HG02840 (cell line): Measurements from ENCODE around the gene CD200R1L.
A peak's percentile ranks its signal among the peaks of the same experiment; 100 is the strongest.

Experiments used
- ATAC-seq: cut with Tn5 transposase; IDR thresholded peaks from one replicate; pipeline ENCODE4 v1.9.1; 2021; ENCODE audit warnings: mild to moderate bottlenecking, moderate library complexity, moderate number of reproducible peaks; ENCODE audit not compliant: unreplicated experiment, low FRiP score

The CD200R1L gene

GRCh38 chr3:112822064-112823055 is 24.3 kb downstream of the CD200R1L start:
- ATAC-seq = no peak

DNA sequence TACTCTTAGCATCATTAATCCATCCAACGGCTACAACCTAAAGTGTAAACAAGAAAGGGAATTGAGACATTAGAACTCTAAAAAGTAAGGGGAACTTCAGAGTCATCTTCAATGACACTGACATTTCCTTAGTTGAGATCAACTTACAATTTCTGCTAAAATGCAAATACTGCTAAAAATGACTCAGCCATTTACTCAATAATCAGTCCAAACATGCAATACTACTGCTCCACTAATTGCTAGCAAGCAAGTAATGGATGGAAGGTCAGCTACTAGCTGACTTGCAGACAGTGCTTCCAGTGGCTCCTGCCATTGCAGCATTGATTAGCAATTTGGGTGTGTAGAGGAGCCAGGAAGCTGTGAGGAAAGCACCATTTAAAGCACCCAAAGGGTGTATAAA is 28.4 kb downstream of the CD200R1L start:
- ATAC-seq = no peak

GRCh38 chr3:112817797-112818196 is 28.9 kb downstream of the CD200R1L start:
- ATAC-seq = no peak

DNA sequence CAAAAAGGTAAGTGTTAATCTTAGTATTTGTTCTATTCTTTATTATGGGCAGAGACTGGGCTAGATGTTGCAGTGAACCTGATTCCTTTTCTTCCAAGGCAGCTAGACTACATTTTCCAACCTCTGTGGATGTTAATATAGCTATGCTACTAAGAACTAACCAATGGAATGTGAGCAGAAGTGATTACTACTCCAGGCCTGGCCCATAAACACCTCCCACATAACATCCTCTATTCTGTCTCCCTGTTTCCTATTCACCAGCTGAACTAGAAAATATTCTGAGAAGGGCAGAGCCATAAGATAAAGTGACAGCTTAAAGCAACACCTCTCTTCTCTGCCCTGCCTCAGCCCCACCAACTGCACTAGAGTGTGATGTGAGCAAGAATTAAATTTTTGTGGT is 29.4 kb downstream of the CD200R1L start:
- ATAC-seq = no peak

DNA sequence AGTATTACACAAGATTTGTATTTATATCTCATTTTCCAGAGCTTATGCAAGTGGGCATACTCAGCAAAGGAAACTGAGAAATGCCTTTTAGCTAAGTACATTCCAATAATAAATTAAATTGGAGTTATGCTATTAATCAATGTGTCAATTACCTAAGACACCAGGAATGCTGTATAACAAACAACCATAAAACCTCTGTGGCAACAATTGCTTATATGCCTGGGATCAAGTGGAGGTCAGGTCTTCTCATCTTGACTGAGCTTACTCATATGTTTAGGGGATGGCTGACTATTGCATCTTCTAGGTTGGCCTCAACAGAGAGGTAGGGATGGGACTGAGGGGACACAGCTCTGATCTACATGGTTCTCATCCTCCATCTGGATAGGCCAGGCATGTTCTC is 30.7 kb downstream of the CD200R1L start:
- ATAC-seq = no peak

GRCh38 chr3:112814266-112814665 is 32.4 kb downstream of the CD200R1L start:
- no peak for ATAC-seq

- ATAC-seq = peak; percentile 55
These were observed 32.9 kb downstream of the CD200R1L start for GRCh38 chr3:112813723-112814171.

DNA sequence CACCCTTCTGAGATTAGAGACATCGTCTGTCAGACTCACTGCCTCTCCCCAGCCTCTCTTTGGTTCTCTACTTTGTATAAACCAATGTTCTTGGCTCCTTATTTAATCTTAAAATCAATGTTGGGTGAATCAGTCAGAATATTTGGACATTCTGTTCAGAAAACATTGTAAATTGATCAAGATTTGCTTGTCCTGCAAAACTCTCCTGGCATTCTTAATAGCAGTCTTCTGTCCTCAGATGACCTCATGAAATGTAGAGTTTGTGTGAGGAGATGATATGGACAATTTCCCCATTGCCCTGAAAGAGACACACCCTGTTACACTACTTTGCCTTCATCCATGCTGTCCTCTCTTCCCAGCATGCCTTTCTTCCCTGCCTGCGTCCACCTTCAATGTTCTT is 33.6 kb downstream of the CD200R1L start:
- ATAC-seq = no peak

DNA sequence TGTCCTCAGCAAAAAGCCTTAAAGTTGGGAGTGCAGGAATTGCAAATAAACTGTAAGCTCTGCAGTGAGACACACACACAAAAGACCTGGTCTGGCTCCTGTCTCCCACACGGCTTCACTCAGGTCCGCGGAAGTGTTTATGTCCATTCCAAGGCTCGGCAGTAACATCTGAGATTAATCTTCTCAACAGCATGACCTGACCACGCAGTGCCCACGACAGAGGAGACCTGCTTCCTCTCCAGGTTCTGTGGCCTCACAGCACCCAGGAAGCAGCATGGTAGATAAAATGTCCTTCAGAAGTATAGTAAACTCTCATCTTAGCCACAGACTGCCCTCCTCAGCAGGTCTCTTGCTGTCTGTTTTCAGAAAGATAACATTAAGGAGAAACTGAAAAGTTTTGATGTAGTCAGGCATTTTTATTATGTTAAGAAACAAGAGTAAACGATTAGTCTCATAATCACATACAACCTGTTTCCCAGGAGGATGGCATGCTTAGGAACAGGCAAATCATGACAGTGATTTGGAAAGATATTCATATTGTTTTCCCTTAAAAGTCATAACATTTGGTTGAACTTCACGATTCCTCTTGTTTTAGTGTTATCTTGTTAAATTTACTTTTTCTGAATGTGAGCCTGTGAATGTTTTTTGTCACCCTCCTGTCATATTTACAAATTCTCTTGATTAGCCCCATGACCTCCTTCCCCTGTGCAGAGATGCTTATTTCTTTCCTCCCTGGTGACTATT is 34.6 kb downstream of the CD200R1L start:
- ATAC-seq = no peak

GRCh38 chr3:112811131-112811884 is 35.4 kb downstream of the CD200R1L start:
- ATAC-seq = no peak

DNA sequence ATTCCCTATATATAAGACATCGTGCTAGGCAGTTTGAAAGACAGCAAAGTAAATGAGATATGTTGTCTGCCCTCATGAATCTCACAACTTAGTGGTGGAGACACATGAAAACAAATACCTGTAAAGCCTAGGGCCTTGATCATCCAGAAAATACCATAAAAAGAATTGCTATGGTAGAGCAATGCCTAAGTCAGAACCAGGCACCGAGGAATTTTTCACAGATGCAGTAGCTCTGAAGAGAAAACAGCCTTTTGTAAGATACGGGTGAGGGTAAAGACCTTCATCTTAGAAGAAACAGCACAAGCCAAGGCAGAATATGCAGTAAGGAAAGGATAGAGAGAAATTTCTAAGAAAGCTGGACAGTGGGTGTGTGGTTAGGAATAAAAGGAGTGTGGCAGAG is 36.1 kb downstream of the CD200R1L start:
- ATAC-seq = no peak

- ATAC-seq = no peak
These were observed 38.5 kb downstream of the CD200R1L start for GRCh38 chr3:112808136-112808535.

- ATAC-seq = no peak
These were observed 39.0 kb downstream of the CD200R1L start for GRCh38 chr3:112807685-112808084.

DNA sequence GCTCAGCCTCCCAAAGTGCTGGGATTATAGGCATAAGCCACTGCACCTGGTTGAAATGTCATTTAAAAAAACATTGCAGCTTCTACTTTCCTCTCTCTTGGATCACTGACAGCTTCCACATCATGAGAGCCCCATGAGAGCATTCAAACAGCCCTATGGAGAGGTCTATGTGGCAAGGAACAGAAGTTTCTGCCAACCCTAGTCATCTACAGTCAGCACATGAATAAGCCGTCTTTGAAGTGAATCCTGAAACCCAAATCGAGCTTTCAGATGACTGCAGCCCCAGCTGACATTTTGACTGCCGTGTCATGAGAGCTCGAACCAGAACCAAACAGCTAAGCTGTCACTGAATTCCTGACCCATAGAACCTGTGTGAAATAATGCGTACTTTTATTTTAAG is 39.8 kb downstream of the CD200R1L start:
- ATAC-seq = no peak

DNA sequence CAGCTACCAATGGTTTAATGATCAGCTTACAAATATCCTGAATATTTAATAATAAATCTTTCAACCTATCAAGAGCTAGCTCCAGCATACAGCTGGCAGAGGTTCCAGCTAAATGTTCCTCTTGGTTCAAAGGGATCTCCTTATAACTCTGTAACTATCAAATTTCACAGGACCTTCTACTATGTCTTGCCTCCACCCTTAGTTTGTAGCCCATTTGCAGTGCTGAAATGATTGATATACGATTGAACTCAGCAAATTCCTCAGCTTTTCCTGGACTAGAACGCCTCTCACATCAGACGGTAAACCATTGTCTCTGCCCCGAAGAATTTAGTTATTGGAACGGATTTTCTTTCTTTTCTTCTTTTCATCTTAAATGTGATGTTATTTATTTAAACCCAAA is 41.5 kb downstream of the CD200R1L start:
- no peak for ATAC-seq

DNA sequence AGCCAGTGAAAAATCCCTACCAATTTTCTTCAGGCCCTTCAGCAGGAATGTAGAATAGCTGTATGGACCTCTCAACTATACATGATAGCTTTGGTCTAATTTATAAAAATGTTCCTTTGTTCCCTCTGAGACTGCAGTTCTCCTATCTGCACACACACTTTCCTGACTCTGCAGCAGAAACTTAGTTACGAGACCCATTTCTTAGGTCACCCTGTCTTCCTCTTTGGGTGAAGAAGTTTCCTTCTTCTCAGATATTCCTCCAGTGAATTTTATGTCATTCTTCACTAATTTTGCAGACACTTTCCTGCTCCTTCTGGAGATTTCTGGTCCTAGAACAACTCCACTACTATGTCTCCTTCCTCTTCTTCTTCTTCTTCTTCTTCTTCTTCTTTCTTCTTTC is 42.6 kb downstream of the CD200R1L start:
- no peak for ATAC-seq

GRCh38 chr3:112803467-112803866 is 43.2 kb downstream of the CD200R1L start:
- no peak for ATAC-seq

- no peak for ATAC-seq
These were observed 44.3 kb downstream of the CD200R1L start for GRCh38 chr3:112802338-112802737.

DNA sequence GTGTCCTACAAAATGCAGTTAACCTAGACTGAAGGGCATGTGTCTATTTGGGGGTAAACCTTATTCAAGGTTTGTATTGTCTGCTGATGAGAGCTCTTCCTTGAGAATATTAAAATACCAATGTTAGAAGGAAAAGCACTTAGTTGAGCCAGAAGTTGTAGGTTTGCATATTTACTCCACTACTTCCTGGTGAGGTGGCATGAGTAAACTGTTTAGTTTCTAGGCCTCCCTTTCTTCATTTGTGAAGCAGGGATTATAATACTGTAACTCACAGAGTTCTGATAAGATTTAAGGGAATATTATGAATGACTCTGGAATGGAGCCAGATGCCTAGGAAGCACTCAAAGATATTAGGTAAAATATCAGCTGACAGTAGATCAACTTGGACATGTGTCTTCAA is 46.7 kb downstream of the CD200R1L start:
- no peak for ATAC-seq

DNA sequence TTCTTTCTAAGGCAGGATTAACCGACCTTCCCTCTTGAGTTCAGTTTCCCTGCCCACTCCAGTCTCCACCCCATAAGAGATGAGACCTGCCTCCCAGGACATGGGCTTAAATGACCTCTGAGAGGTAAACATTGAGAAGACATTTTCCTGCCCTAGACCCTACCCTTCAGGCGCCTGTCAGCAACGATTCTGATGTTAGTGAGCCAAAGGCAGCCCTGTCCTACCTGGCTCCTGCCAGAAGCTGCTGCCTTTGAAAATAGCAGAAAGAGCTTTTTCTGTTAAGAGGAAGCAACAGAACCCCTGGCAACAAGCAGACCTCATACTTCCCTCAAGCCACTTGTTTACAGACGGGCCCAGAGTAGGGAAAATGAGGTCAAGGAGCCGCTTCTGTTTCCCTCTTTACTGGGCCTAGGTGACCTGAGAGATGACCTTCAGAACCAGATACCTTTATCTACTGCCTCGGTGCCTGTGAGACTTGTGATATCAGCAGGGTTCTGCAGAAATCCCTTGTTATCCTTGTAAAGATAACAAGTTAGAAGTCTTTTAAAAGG is 52.0 kb downstream of the CD200R1L start:
- ATAC-seq = no peak
